ENCODE results near the gene SELENOW.

The SELENOW gene

GRCh38 chr19:47824396-47824795 is 45.9 kb downstream of the SELENOW start:
- DNase-seq, result no peak

DNA sequence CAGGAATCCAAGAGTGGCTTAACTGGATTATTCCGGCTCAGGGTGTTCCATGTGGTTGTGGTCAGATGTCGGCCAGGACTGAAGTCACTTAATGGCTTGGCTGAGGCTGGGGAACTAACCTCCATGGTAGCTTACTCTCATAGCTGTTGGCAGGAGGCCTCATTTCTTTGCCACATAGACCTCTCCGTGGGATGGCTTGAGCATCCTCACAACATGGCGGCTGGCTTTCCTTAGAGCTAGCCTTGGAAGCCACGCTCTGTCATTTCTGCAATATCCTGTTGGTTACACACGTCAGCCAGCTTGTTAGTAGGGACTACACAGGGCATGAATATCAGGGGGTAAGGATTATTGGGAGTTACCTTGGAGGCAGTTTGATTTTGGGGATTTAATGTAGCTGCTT is 48.3 kb downstream of the SELENOW start:
- DNase-seq, result no peak

DNA sequence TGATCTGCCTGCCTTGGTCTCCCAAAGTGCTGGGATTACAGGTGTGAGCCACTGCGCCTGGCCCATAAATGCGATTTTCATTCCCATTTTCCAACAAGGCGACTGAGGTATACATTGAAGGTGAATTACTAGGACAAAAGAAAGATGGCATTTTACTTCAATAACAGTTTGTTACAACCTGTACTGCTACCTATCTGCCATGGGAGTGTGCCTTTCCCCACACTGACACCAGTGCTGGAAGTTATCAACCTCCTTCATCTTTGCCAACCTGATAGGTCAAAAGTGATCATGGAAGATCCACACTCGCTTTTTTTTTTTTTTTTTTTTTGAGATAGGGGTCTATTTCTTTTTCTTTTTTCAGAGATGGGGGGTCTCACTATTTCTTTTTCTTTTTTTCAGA is 54.2 kb downstream of the SELENOW start:
- DNase-seq, result no peak
